ENCODE results near the gene SAMD11.

DNA sequence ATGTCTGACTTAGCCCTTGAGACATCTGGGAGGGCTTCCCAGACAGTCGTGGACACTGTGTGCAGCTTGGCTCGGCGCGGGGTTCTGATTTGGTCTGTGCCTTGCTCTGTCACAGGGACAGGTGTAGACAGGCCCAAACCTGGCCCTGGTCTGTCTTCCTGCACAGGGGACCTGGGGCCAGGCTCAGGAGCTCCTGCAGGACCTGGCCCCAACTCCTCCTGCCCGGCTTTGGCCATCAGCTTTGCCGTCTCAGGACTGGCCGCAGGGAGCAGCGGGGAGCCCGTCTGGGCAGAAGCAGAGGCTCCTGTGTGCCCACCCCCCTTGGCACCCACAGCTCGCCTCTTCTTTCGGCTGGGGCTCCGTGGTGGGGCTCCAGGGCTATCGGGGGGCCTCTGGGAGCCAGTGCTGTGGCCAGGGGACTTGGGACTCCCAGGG is 56.4 kb downstream of the SAMD11 start:
- TF ChIP-seq, protein P1, sequence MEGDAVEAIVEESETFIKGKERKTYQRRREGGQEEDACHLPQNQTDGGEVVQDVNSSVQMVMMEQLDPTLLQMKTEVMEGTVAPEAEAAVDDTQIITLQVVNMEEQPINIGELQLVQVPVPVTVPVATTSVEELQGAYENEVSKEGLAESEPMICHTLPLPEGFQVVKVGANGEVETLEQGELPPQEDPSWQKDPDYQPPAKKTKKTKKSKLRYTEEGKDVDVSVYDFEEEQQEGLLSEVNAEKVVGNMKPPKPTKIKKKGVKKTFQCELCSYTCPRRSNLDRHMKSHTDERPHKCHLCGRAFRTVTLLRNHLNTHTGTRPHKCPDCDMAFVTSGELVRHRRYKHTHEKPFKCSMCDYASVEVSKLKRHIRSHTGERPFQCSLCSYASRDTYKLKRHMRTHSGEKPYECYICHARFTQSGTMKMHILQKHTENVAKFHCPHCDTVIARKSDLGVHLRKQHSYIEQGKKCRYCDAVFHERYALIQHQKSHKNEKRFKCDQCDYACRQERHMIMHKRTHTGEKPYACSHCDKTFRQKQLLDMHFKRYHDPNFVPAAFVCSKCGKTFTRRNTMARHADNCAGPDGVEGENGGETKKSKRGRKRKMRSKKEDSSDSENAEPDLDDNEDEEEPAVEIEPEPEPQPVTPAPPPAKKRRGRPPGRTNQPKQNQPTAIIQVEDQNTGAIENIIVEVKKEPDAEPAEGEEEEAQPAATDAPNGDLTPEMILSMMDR (IDR thresholded peaks at IDR 0.05): no peak
- TF ChIP-seq SREBF2 (IDR thresholded peaks at IDR 0.05) (no peak), ZC3H11A (IDR thresholded peaks at IDR 0.05) (no peak), EP300 (IDR thresholded peaks at IDR 0.05) (no peak), POLR2A (IDR thresholded peaks at IDR 0.05; ENCODE audit: low read length) (no peak), RCOR1 (IDR thresholded peaks at IDR 0.05; ENCODE audit: low read depth, low read length) (no peak), RFX5 (IDR thresholded peaks at IDR 0.05) (no peak), RAD21 (conservative IDR thresholded peaks at IDR 0.05 in 1 of 2, IDR thresholded peaks at IDR 0.05 in 1 of 2) (no peak), GATA3 (IDR thresholded peaks at IDR 0.05; ENCODE audit: borderline replicate concordance) (no peak)
- TF ChIP-seq, protein P2, sequence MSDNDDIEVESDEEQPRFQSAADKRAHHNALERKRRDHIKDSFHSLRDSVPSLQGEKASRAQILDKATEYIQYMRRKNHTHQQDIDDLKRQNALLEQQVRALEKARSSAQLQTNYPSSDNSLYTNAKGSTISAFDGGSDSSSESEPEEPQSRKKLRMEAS (IDR thresholded peaks at IDR 0.05): no peak
- TF ChIP-seq, protein P3, sequence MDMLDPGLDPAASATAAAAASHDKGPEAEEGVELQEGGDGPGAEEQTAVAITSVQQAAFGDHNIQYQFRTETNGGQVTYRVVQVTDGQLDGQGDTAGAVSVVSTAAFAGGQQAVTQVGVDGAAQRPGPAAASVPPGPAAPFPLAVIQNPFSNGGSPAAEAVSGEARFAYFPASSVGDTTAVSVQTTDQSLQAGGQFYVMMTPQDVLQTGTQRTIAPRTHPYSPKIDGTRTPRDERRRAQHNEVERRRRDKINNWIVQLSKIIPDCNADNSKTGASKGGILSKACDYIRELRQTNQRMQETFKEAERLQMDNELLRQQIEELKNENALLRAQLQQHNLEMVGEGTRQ (IDR thresholded peaks at IDR 0.05): no peak
